Breast epithelium (tissue), 4 donors: ENCODE measurements around the gene IL32. TPM values are rescaled to one million over a fixed set of nuclear protein-coding genes. Genes with fewer than 3 reads are reported as not detected.
A peak's percentile ranks its signal among the peaks of the same experiment; 100 is the strongest.

Source experiments
- DNase-seq, 2 donors: peaks; one replicate each; pipeline ENCODE4 v3.0.0-alpha.2; 2019; ENCODE audit warnings: low spot score in 2 of 2
- H3K27ac ChIP-seq, 2 donors: fragments of 200-600 bp; sonication (generic) in 1 of 2; one replicate each; pipeline ENCODE4 v1.5.1; 2016 to 2019; ENCODE audit warnings: mild to moderate bottlenecking in 1 of 2
- H3K27me3 ChIP-seq, 2 donors: fragments of 200-600 bp; sonication (generic) in 1 of 2; one replicate each; pipeline versions ENCODE4 v1.5.1 to v1.6.0; 2017 to 2019; ENCODE audit warnings: control low read depth in 1 of 2, mild to moderate bottlenecking in 1 of 2
- H3K36me3 ChIP-seq: fragments of 200-600 bp; one replicate; pipeline ENCODE4 v1.5.1; 2019
- H3K4me1 ChIP-seq, 2 donors: fragments of 200-600 bp; sonication (generic); one replicate each; pipeline ENCODE4 v1.5.1; 2016 to 2019; ENCODE audit warnings: control low read depth in 1 of 2
- H3K4me3 ChIP-seq, 3 donors: fragments of 200-600 bp; sonication (generic); 1 replicate in 2 of 3; 2 replicates in 1 of 3; pipeline ENCODE4 v1.5.1; 2016 to 2019; ENCODE audit warnings: mild to moderate bottlenecking in 3 of 3, moderate library complexity in 2 of 3
- H3K9me3 ChIP-seq, 2 donors: fragments of 200-600 bp; sonication (generic) in 1 of 2; one replicate each; pipeline ENCODE4 v1.5.1; 2016 to 2019; ENCODE audit warnings: control low read depth in 1 of 2
- CTCF ChIP-seq, 3 donors: fragments of 450-650 bp; IDR thresholded peaks; one replicate each; pipeline ENCODE4 v1.5.1; 2016 to 2017; ENCODE audit warnings: antibody characterized with exemption in 3 of 3, mild to moderate bottlenecking in 3 of 3, moderate library complexity in 3 of 3
- POLR2A ChIP-seq: fragments of 450-650 bp; IDR thresholded peaks from one replicate; pipeline ENCODE4 v1.6.1; 2016; ENCODE audit warnings: antibody characterized with exemption, mild to moderate bottlenecking, moderate library complexity
- POLR2AphosphoS5 ChIP-seq, 3 donors: sonication (generic); formaldehyde crosslinking; IDR thresholded peaks; one replicate each; pipeline ENCODE4 v1.6.1; 2017; ENCODE audit warnings: antibody characterized with exemption in 3 of 3
- intact Hi-C: fragments of 100-400 bp; cut with DNase I; formaldehyde crosslinking; loops from one replicate; pipeline ENCODE4 v1.15.1; 2023; ENCODE audit warnings: low total_unique reads
- total RNA-seq, 3 donors: library from RNA; depleted of rRNA; stranded (reverse); fragments of >200 nt; gene quantifications; one replicate each; pipeline ENCODE4 v1.1.0, GENCODE V29; 2016

IL32 gene
- total RNA-seq, 3 donors from 2014 or later: 9.1 to 17.0 (median 12.0) TPM

- H3K4me3 ChIP-seq: no peak overlapping the region
- H3K27ac ChIP-seq: no peak overlapping the region
- no peaks in the 10 kb centered on the region for H3K9me3 ChIP-seq
- intact Hi-C loops: no loop called here
- DNase-seq: no peak
- H3K27me3 ChIP-seq: no peaks in the 10 kb centered on the region
- no peaks in the 10 kb centered on the region for H3K36me3 ChIP-seq
- TF ChIP-seq POLR2A (no peak), POLR2AphosphoS5 (IDR thresholded peaks at IDR 0.05) (no peak), CTCF (IDR thresholded peaks at IDR 0.05) (no peak)
- no peaks in the 10 kb centered on the region for H3K4me1 ChIP-seq
These were observed 19.1 kb downstream of the IL32 start for GRCh38 chr16:3084491-3084890.

GRCh38 chr16:3084969-3085670, 19.7 kb downstream of the IL32 start:
- Histone ChIP-seq H3K4me1 (no peaks in the 10 kb centered on the region), H3K9me3 (no peaks in the 10 kb centered on the region), H3K36me3 (no peaks in the 10 kb centered on the region), H3K27ac (no peak overlapping the region), H3K4me3 (no peak overlapping the region), H3K27me3 (no peaks in the 10 kb centered on the region)
- intact Hi-C loops: no loop called here
- TF ChIP-seq POLR2AphosphoS5 (IDR thresholded peaks at IDR 0.05) (no peak), POLR2A (no peak), CTCF (IDR thresholded peaks at IDR 0.05) (no peak)
- DNase-seq: no peak

GRCh38 chr16:3085868-3086595, 20.6 kb downstream of the IL32 start:
- no peak for DNase-seq
- H3K4me1 ChIP-seq: no peaks in the 10 kb centered on the region
- H3K9me3 ChIP-seq: no peaks in the 10 kb centered on the region
- TF ChIP-seq POLR2AphosphoS5 (IDR thresholded peaks at IDR 0.05) (no peak), POLR2A (no peak), CTCF (IDR thresholded peaks at IDR 0.05) (no peak)
- H3K4me3 ChIP-seq: peak overlapping the region; percentile 16 to 48 (median 20)
- intact Hi-C loops: no loop called here
- peak overlapping the region in 1 of 2 donors; percentile 68 for H3K27ac ChIP-seq
- H3K36me3 ChIP-seq: no peaks in the 10 kb centered on the region
- peaks cover 0 to under 1% of the 10 kb centered on the region in 2 donors for H3K27me3 ChIP-seq

GRCh38 chr16:3086596-3087242, 21.3 kb downstream of the IL32 start:
- H3K27ac ChIP-seq: peak overlapping the region in 1 of 2 donors; percentile 68
- peak overlapping the region; percentile 16 to 48 (median 20) for H3K4me3 ChIP-seq
- H3K36me3 ChIP-seq: no peaks in the 10 kb centered on the region
- TF ChIP-seq POLR2AphosphoS5 (IDR thresholded peaks at IDR 0.05): no peak
- no peak for TF ChIP-seq POLR2A
- no peak for TF ChIP-seq CTCF (IDR thresholded peaks at IDR 0.05)
- H3K4me1 ChIP-seq: no peaks in the 10 kb centered on the region
- peaks cover 0 to 6% of the 10 kb centered on the region in 2 donors for H3K27me3 ChIP-seq
- intact Hi-C loops: no loop called here
- no peak for DNase-seq
- no peaks in the 10 kb centered on the region for H3K9me3 ChIP-seq
